Measurements from ENCODE around the gene TMCC2. TPM values are rescaled to one million over a fixed set of nuclear protein-coding genes. Genes with fewer than 3 reads are reported as not detected.

The TMCC2 gene
- total RNA-seq, 2 experiments from 2014 or later, result 9.8 to 10.1 TPM

DNA sequence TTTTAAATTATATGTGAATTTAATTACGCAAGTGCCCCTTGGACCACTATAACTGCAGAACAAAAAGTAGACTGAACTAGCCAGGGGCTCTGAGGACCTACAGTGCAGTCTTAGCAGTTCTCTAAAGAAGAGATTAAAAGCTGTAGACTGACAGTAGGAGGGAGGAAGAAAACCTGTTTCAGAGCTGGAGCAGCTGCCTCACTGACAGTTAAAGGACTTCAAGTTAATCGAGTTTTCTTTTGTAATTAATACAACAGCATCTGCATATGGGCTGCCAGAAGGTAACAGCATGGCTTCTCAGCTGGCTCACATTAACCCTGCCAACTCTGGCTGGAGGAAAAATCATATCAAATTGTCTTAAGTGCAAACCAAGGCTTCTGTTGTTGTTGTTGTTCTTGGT, 36.1 kb upstream of the TMCC2 start:
- ChIA-PET POLR2A (interaction anchor here (0.8 kb wide), 1 partner anchor 19 kb away, joined by 3 read pairs; no protein-coding TSS in a partner anchor), CTCF (interaction anchor here (1.2 kb wide), 2 partner anchors 50 to 64 kb away, joined by 4 to 5 read pairs; no protein-coding TSS in a partner anchor)
- H3K4me1 Mint-ChIP-seq (ENCODE audit: low read depth), result peaks cover 47% of the 10 kb centered on the region
- peaks cover 16% of the 10 kb centered on the region for H3K36me3 Mint-ChIP-seq
- no peak overlapping the region for H3K27ac Mint-ChIP-seq
- intact Hi-C loops (cut with micrococcal nuclease), result no loop called here
- DNase-seq, result no peak
- no peaks in the 10 kb centered on the region for H3K27me3 Mint-ChIP-seq
- H3K4me3 Mint-ChIP-seq, result no peak overlapping the region
- peaks cover 3% of the 10 kb centered on the region for H3K9me3 Mint-ChIP-seq

- H3K27ac Mint-ChIP-seq, result no peak overlapping the region
- intact Hi-C loops (cut with micrococcal nuclease), result no loop called here
Measured at GRCh38 chr1:205192287-205192686, 35.5 kb upstream of the TMCC2 start.

DNA sequence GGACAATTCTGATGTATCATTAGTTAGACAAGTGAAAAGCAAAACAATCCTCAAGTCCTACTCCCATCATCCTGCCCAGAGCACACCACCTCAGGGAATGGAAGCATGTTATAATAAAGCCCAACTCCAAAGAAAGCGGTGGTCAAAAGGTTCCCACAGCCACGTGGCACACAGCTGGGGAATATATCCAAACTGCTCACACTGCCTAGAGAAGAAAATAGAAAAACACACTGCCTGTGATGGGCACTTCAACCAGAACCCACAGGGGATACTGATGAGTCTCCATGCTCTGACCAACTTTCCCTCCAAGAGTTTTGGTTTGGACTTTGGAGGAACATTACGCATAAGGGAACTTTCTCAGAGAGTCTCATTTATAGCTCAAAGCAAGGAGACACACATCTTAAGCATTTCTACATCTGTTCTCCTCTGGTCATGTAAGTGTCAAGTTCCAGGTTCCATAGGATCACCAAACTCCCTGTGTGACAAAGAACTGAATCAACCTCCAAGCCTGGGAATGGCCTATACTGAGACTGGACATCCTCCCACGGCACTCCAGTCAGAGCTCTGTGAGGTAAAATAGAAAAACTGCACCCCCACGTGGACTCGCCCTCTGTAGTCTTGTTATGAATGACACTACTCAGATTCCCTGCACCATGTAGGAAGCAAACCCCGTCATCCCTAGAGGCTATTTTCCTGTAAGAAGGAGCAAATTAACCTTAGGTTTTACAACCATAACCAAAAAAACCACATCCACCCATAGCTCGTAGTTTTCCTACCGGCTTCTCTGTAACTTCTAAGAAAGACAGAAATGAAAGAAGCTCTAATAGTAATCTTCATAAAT, 28.4 kb upstream of the TMCC2 start:
- no peaks in the 10 kb centered on the region for H3K27me3 Mint-ChIP-seq
- peak; percentile 69 for DNase-seq
- H3K4me1 Mint-ChIP-seq (ENCODE audit: low read depth), result peaks cover 53% of the 10 kb centered on the region
- CTCF ChIA-PET, result interaction anchor here (0.7 to 3.4 kb wide), 16 partner anchors 10 to 138 kb away, joined by 3 to 26 read pairs (median 4); partner anchors contain the start of gene TMCC2
- peak overlapping the region; percentile 82 for H3K27ac Mint-ChIP-seq
- POLR2A ChIA-PET, result interaction anchor here (1.0 to 2.7 kb wide), 10 partner anchors 12 to 115 kb away, joined by 3 to 14 read pairs (median 4); partner anchors contain the start of genes DSTYK, RBBP5 and TMCC2
- peak overlapping the region; percentile 54 for H3K4me3 Mint-ChIP-seq
- H3K9me3 Mint-ChIP-seq, result no peaks in the 10 kb centered on the region
- intact Hi-C loops (cut with micrococcal nuclease), result loop anchor here (1.0 kb wide), 3 partner anchors 12 to 27 kb away; partner anchors contain the start of gene DSTYK
- peaks cover 10% of the 10 kb centered on the region for H3K36me3 Mint-ChIP-seq

More at GRCh38 chr1:205192287-205192686, 35.5 kb upstream of the TMCC2 start:
- POLR2A ChIA-PET, result no interaction called here
- H3K9me3 Mint-ChIP-seq, result peaks cover 3% of the 10 kb centered on the region
- CTCF ChIA-PET, result interaction anchor here (1.2 kb wide), 1 partner anchor 51 kb away, joined by 5 read pairs; no protein-coding TSS in a partner anchor
- DNase-seq, result no peak
- no peaks in the 10 kb centered on the region for H3K27me3 Mint-ChIP-seq
- H3K4me1 Mint-ChIP-seq (ENCODE audit: low read depth), result peaks cover 43% of the 10 kb centered on the region
- no peak overlapping the region for H3K4me3 Mint-ChIP-seq
- H3K36me3 Mint-ChIP-seq, result peaks cover 19% of the 10 kb centered on the region

- H3K4me3 Mint-ChIP-seq, result peak overlapping the region; percentile 54
- POLR2A ChIA-PET, result interaction anchor here (1.0 to 2.7 kb wide), 10 partner anchors 11 to 114 kb away, joined by 3 to 14 read pairs (median 4); partner anchors contain the start of genes DSTYK, RBBP5 and TMCC2
- H3K27ac Mint-ChIP-seq, result peak overlapping the region; percentile 82
- no peaks in the 10 kb centered on the region for H3K27me3 Mint-ChIP-seq
- H3K36me3 Mint-ChIP-seq, result peaks cover 10% of the 10 kb centered on the region
- intact Hi-C loops (cut with micrococcal nuclease), result loop anchor here (1.0 kb wide), 3 partner anchors 11 to 28 kb away; partner anchors contain the start of gene DSTYK
- DNase-seq, result peak; percentile 54
- H3K9me3 Mint-ChIP-seq, result no peaks in the 10 kb centered on the region
- H3K4me1 Mint-ChIP-seq (ENCODE audit: low read depth), result peaks cover 58% of the 10 kb centered on the region
- CTCF ChIA-PET, result interaction anchor here (0.9 to 3.4 kb wide), 13 partner anchors 10 to 136 kb away, joined by 3 to 26 read pairs (median 6); partner anchors contain the start of gene TMCC2
Measured at GRCh38 chr1:205199931-205200299, 27.8 kb upstream of the TMCC2 start.

GRCh38 chr1:205204552-205204951, 23.2 kb upstream of the TMCC2 start:
- Mint-ChIP-seq H3K4me3 (no peak overlapping the region), H3K36me3 (no peaks in the 10 kb centered on the region), H3K9me3 (no peaks in the 10 kb centered on the region), H3K27ac (peak overlapping the region; percentile 6), H3K4me1 (ENCODE audit: low read depth) (peaks cover 66% of the 10 kb centered on the region), H3K27me3 (no peaks in the 10 kb centered on the region)
- intact Hi-C loops (cut with micrococcal nuclease), result loop anchor here (2.0 kb wide), 2 partner anchors 18 to 34 kb away; no protein-coding TSS in a partner anchor
- no peak for DNase-seq
- ChIA-PET POLR2A (interaction anchor here (1.2 kb wide), 1 partner anchor 28 kb away, joined by 3 read pairs; no protein-coding TSS in a partner anchor), CTCF (interaction anchor here (1.3 to 1.4 kb wide), 2 partner anchors 25 to 33 kb away, joined by 3 read pairs; no protein-coding TSS in a partner anchor)

- no peaks in the 10 kb centered on the region for H3K9me3 Mint-ChIP-seq
- DNase-seq, result no peak
- peaks cover 66% of the 10 kb centered on the region for H3K4me1 Mint-ChIP-seq (ENCODE audit: low read depth)
- intact Hi-C loops (cut with micrococcal nuclease), result loop anchor here (2.0 kb wide), 2 partner anchors 18 to 34 kb away; no protein-coding TSS in a partner anchor
- H3K4me3 Mint-ChIP-seq, result no peak overlapping the region
- POLR2A ChIA-PET, result no interaction called here
- no peaks in the 10 kb centered on the region for H3K27me3 Mint-ChIP-seq
- no peaks in the 10 kb centered on the region for H3K36me3 Mint-ChIP-seq
- H3K27ac Mint-ChIP-seq, result no peak overlapping the region
- CTCF ChIA-PET, result interaction anchor here (1.0 to 1.4 kb wide), 2 partner anchors 23 to 25 kb away, joined by 3 read pairs; partner anchors contain the start of gene TMCC2
Measured at GRCh38 chr1:205205055-205205454, 22.7 kb upstream of the TMCC2 start.

GRCh38 chr1:205208811-205209210, 18.9 kb upstream of the TMCC2 start:
- Mint-ChIP-seq H3K27ac (no peak overlapping the region), H3K27me3 (no peaks in the 10 kb centered on the region), H3K36me3 (peaks cover 3% of the 10 kb centered on the region), H3K4me1 (ENCODE audit: low read depth) (peaks cover 56% of the 10 kb centered on the region), H3K4me3 (no peak overlapping the region), H3K9me3 (no peaks in the 10 kb centered on the region)
- no peak for DNase-seq
- intact Hi-C loops (cut with micrococcal nuclease), result no loop called here
- CTCF ChIA-PET, result interaction anchor here (1.6 kb wide), 1 partner anchor 9 kb away, joined by 6 read pairs; no protein-coding TSS in a partner anchor
- POLR2A ChIA-PET, result no interaction called here

DNA sequence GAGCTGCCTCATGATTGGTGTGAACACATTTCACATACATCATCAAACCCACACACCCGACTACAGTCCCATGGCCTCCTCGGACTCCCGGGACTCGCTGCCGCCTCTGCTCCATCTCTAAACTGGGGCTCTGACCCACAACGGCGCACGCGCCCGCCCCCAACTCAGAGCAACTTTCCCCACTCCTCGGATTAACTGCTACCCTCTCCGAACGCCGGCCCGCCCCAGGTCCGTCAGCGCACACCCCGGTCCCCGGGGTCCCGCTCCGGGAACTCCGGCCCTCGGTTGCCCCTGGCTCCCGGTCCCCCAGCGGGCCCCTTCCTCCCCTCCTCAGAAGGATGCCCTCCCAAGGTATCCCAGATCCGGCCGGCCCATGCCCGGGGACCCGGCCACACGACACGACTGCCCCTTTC, 17.0 kb upstream of the TMCC2 start:
- CTCF ChIA-PET, result interaction anchor here (1.5 to 2.4 kb wide), 3 partner anchors 11 to 45 kb away, joined by 5 to 8 read pairs (median 6); no protein-coding TSS in a partner anchor
- no peaks in the 10 kb centered on the region for H3K27me3 Mint-ChIP-seq
- H3K4me1 Mint-ChIP-seq (ENCODE audit: low read depth), result peaks cover 48% of the 10 kb centered on the region
- intact Hi-C loops (cut with micrococcal nuclease), result loop anchor here (1.0 to 5.0 kb wide), 5 partner anchors 11 to 422 kb away; partner anchors contain the start of gene ELK4
- peaks cover 3% of the 10 kb centered on the region for H3K36me3 Mint-ChIP-seq
- DNase-seq, result peak; percentile 40
- peak overlapping the region; percentile 92 for H3K4me3 Mint-ChIP-seq
- no peaks in the 10 kb centered on the region for H3K9me3 Mint-ChIP-seq
- H3K27ac Mint-ChIP-seq, result peak overlapping the region; percentile 91
- POLR2A ChIA-PET, result interaction anchor here (0.6 to 2.4 kb wide), 5 partner anchors 9 to 89 kb away, joined by 3 to 14 read pairs (median 4); partner anchors contain the start of gene RBBP5

DNA sequence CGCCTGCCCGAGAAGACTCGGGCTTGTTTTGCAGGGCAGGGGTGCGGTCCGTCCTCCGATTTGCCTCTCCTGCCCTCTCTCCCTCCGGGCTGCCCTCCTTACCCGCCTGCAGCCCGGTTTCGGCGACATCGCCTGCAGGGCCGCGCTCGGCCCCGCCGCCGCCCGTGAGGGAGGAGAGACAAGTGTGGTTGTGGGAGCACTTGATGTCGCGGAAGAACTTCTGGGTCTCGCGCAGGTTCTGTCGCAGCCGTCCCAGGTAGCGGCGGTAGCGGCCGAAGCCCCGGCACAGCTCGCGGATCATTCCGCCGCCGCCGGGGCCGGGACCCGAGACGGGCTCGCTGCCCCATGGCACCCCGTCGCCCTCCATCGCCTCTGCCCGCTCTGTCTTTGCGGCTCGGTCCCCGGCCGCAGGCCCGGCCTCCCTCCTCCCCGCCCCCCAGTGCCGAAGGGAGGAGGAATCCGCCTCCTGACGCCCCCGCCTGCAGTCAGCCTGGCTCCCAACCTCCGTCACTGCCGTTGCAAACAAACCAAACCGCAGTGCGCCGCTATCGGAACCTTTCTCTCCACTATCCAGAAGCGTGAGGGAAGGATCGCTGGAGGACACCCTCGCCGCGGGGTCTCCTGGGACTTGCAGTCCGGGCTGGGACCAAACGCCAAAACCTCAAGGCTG, 16.4 kb upstream of the TMCC2 start, which contains the start of gene DSTYK:
Gene DSTYK (minus strand): TSS at position 534 of the 670 bp plus-strand sequence. CDS start 167 bp downstream, at position 367.
- H3K36me3 Mint-ChIP-seq, result peaks cover 3% of the 10 kb centered on the region
- H3K9me3 Mint-ChIP-seq, result no peaks in the 10 kb centered on the region
- peak; percentile 96 for DNase-seq
- H3K27me3 Mint-ChIP-seq, result no peaks in the 10 kb centered on the region
- H3K27ac Mint-ChIP-seq, result peak within 1 kb of the TSS; percentile 91
- intact Hi-C loops (cut with micrococcal nuclease), result loop anchor here (1.0 to 5.0 kb wide), 5 partner anchors 12 to 421 kb away; partner anchors contain the start of gene ELK4
- H3K4me1 Mint-ChIP-seq (ENCODE audit: low read depth), result peaks cover 48% of the 10 kb centered on the region
- ChIA-PET CTCF (interaction anchor here (0.8 to 2.4 kb wide), 4 partner anchors 19 to 70 kb away, joined by 4 to 8 read pairs (median 4); no protein-coding TSS in a partner anchor), POLR2A (interaction anchor here (0.6 to 2.4 kb wide), 6 partner anchors 12 to 90 kb away, joined by 3 to 14 read pairs (median 4); partner anchors contain the start of genes RBBP5 and TMCC2)
- peak within 1 kb of the TSS; percentile 92 for H3K4me3 Mint-ChIP-seq

DNA sequence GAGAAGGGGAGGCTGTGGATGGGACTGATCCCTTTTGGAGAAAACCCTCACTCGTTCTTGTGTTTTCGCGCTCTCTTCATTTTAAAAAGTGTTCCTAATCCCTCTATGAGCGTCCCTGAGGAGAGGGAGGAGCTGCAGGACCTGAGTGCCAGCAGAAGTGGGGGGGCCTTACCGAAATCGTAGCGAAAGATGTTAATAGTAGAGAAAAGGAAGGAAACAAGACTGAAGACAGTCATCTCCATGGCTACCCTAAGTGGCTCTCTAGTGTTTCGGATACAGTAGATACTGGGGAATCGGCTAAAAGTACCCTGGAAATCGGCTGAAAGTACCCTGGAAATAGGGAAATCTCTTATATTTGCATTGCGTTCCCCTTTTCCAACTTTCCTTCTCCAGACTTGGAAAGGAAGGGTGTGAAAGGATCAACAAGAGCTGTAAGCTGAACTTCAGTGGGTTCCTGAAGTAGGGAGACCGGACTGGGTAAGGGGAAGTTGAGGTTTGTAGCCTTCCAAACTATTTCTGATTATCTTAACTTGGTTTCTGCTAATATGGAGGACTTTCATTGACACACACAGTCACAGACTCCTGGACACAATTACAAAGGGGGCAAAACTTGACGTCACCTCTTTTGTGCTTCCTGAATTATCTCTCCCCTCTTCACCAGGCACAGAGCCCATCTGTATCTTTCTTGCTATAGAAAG, 15.8 kb upstream of the TMCC2 start:
- intact Hi-C loops (cut with micrococcal nuclease), result loop anchor here (1.0 to 5.0 kb wide), 5 partner anchors 13 to 420 kb away; partner anchors contain the start of gene ELK4
- POLR2A ChIA-PET, result interaction anchor here (0.6 to 2.4 kb wide), 6 partner anchors 13 to 91 kb away, joined by 3 to 14 read pairs (median 5); partner anchors contain the start of genes RBBP5 and TMCC2

More for the DNA sequence above, 15.8 kb upstream of the TMCC2 start:
- H3K4me1 Mint-ChIP-seq (ENCODE audit: low read depth), result peaks cover 45% of the 10 kb centered on the region
- peak overlapping the region; percentile 92 for H3K4me3 Mint-ChIP-seq
- no peaks in the 10 kb centered on the region for H3K9me3 Mint-ChIP-seq
- CTCF ChIA-PET, result interaction anchor here (0.8 to 2.4 kb wide), 3 partner anchors 18 to 71 kb away, joined by 4 to 8 read pairs (median 4); no protein-coding TSS in a partner anchor
- peaks cover under 1% of the 10 kb centered on the region for H3K27me3 Mint-ChIP-seq
- no peak for DNase-seq
- H3K27ac Mint-ChIP-seq, result peak overlapping the region; percentile 91
- H3K36me3 Mint-ChIP-seq, result peaks cover 3% of the 10 kb centered on the region

Data from activated CD4-positive, alpha-beta memory T cell treated with anti-CD3 and anti-CD28 coated beads for 36 hours (primary cell).